PC-3 (cell line): Measurements from ENCODE around the gene FAM81A. TPM values are rescaled to one million over a fixed set of nuclear protein-coding genes. Genes with fewer than 3 reads are reported as not detected.

Experiments used
- ATAC-seq: fragments of 200-7000 bp; cut with Tn5 transposase; 2 replicates; pipeline ENCODE4 v1.9.1; 2020; ENCODE audit warnings: mild to moderate bottlenecking, moderate library complexity
- BruUV-seq: library from RNA; stranded (reverse); fragments of 400-500 nt; replicated peaks from 2 replicates; lab custom pipeline; 2021; lab: Mats Ljungman, UMichigan
- CTCF ChIA-PET: fragments of 300-600 bp; sonication (Branson Sonifier 250); formaldehyde crosslinking; loops from one replicate; lab custom pipeline; 2022; ENCODE audit warnings: antibody characterized with exemption; lab: Charles Lee
- POLR2A ChIA-PET: fragments of 300-600 bp; sonication (Branson Sonifier 250); formaldehyde crosslinking; loops from one replicate; lab custom pipeline; 2022; ENCODE audit warnings: antibody characterized with exemption; ENCODE audit not compliant: unreplicated experiment; lab: Charles Lee
- DNase-seq: peaks from one replicate; pipeline ENCODE4 v3.0.0-alpha.2; 2015
- H2AFZ ChIP-seq: fragments of 300-600 bp; sonication (generic); 2 replicates; pipeline ENCODE4 v1.6.0; 2016; ENCODE audit warnings: antibody characterized with exemption, low read length
- H3F3A ChIP-seq: fragments of 300-600 bp; sonication (generic); one replicate; pipeline ENCODE4 v1.6.0; 2017; ENCODE audit warnings: antibody characterized with exemption, low read length, control low read depth, mild to moderate bottlenecking; ENCODE audit not compliant: unreplicated experiment
- H3K27ac ChIP-seq: fragments of 300-600 bp; sonication (generic); 2 replicates; pipeline ENCODE4 v1.5.1; 2016; ENCODE audit warnings: mild to moderate bottlenecking, low read length
- H3K27me3 ChIP-seq: fragments of 300-600 bp; sonication (generic); 2 replicates; pipeline ENCODE4 v1.6.1; 2016; ENCODE audit warnings: low read length, mixed read lengths
- H3K36me3 ChIP-seq: fragments of 300-600 bp; sonication (generic); 2 replicates; pipeline ENCODE4 v1.6.1; 2016; ENCODE audit warnings: low read depth, mixed run types, low read length, mixed read lengths
- H3K4me1 ChIP-seq: fragments of 300-600 bp; sonication (generic); 2 replicates; pipeline ENCODE4 v1.5.1; 2016; ENCODE audit warnings: low read length; ENCODE audit not compliant: insufficient read depth
- H3K4me2 ChIP-seq: fragments of 300-600 bp; sonication (generic); 2 replicates; pipeline ENCODE4 v1.6.0; 2016; ENCODE audit warnings: low read length
- H3K4me3 ChIP-seq: fragments of 300-600 bp; sonication (generic); 2 replicates; pipeline ENCODE4 v1.5.1; 2016; ENCODE audit warnings: mild to moderate bottlenecking, low read length, mixed read lengths
- H3K79me2 ChIP-seq: fragments of 300-600 bp; sonication (generic); 2 replicates; pipeline ENCODE4 v1.6.1; 2017; ENCODE audit warnings: low read length, mixed read lengths
- H3K9ac ChIP-seq: fragments of 300-600 bp; sonication (generic); 2 replicates; pipeline ENCODE4 v1.6.0; 2016; ENCODE audit warnings: mild to moderate bottlenecking, low read length
- H3K9me2 ChIP-seq: fragments of 300-600 bp; sonication (generic); replicated peaks from 2 replicates; pipeline ENCODE4 v1.6.1; 2016; ENCODE audit warnings: mixed run types, low read length, mixed read lengths
- H3K9me3 ChIP-seq: fragments of 300-600 bp; sonication (generic); 2 replicates; pipeline ENCODE4 v1.6.1; 2016; ENCODE audit warnings: low read length, mixed read lengths
- H4K20me1 ChIP-seq: fragments of 300-600 bp; sonication (generic); 2 replicates; pipeline ENCODE4 v1.6.1; 2016; ENCODE audit warnings: low read length, mixed read lengths
- CTCF ChIP-seq: fragments of 300-600 bp; sonication (generic); conservative IDR thresholded peaks from 2 replicates; pipeline ENCODE4 v1.5.1; 2017; ENCODE audit warnings: antibody characterized with exemption, low read depth, mild to moderate bottlenecking, low read length
- EZH2 ChIP-seq: fragments of 300-600 bp; sonication (generic); IDR thresholded peaks from one replicate; pipeline ENCODE4 v1.6.1; 2017; ENCODE audit warnings: antibody characterized with exemption, mild to moderate bottlenecking, low read length; ENCODE audit not compliant: unreplicated experiment
- EZH2phosphoT487 ChIP-seq: fragments of 300-600 bp; sonication (generic); IDR thresholded peaks from 2 replicates; pipeline ENCODE4 v1.6.1; 2018; ENCODE audit warnings: mild to moderate bottlenecking, antibody characterized with exemption, low read length, borderline replicate concordance
- intact Hi-C: fragments of 100-400 bp; cut with micrococcal nuclease; formaldehyde crosslinking; loops from 2 replicates; pipeline ENCODE4 v1.9.0; 2023
- total RNA-seq: library from RNA; depleted of rRNA; stranded (reverse); fragments of >200 nt; gene quantifications from 2 replicates; pipeline ENCODE4 v1.2.3, GENCODE V29; 2014

The FAM81A gene
- total RNA-seq, 1 experiment from 2014 or later = 2.5 TPM

GRCh38 chr15:59561547-59561946, 123.6 kb downstream of the FAM81A start:
- H3F3A ChIP-seq = no peaks in the 10 kb centered on the region
- DNase-seq (no peak), ATAC-seq (no peak)
- H3K36me3 ChIP-seq = no peaks in the 10 kb centered on the region
- intact Hi-C loops = no loop called here
- TF ChIP-seq EZH2phosphoT487 (no peak), CTCF (no peak), EZH2 (no peak)
- POLR2A ChIA-PET = no interaction called here
- H2AFZ ChIP-seq = no peak overlapping the region
- no peak overlapping the region for H3K9ac ChIP-seq
- no peaks in the 10 kb centered on the region for H4K20me1 ChIP-seq
- no peak overlapping the region for H3K4me2 ChIP-seq
- CTCF ChIA-PET = no interaction called here
- H3K9me2 ChIP-seq = no peaks in the 10 kb centered on the region
- H3K9me3 ChIP-seq = peaks cover 5% of the 10 kb centered on the region; the same call in 1 of the 2 replicates
- H3K27me3 ChIP-seq = no peaks in the 10 kb centered on the region
- BruUV-seq = no TSS peak
- no peaks in the 10 kb centered on the region for H3K79me2 ChIP-seq
- no peak overlapping the region for H3K27ac ChIP-seq
- H3K4me1 ChIP-seq = peaks cover under 1% of the 10 kb centered on the region; the same call in 1 of the 2 replicates
- no peak overlapping the region for H3K4me3 ChIP-seq

GRCh38 chr15:59562448-59563186, 124.6 kb downstream of the FAM81A start:
- Histone ChIP-seq H3K4me1 (peaks cover 9% of the 10 kb centered on the region), H3K4me2 (no peak overlapping the region), H3K36me3 (no peaks in the 10 kb centered on the region), H4K20me1 (no peaks in the 10 kb centered on the region), H3K79me2 (no peaks in the 10 kb centered on the region), H3K27ac (no peak overlapping the region), H3K9me2 (no peaks in the 10 kb centered on the region), H2AFZ (no peak overlapping the region), H3F3A (no peaks in the 10 kb centered on the region), H3K27me3 (no peaks in the 10 kb centered on the region), H3K9ac (no peak overlapping the region), H3K4me3 (no peak overlapping the region), H3K9me3 (peaks cover 5% of the 10 kb centered on the region; the same call in 1 of the 2 replicates)
- ChIA-PET POLR2A (no interaction called here), CTCF (interaction anchor here (0.6 kb wide), 1 partner anchor 15 kb away, joined by 16 read pairs; no protein-coding TSS in a partner anchor)
- ATAC-seq = peak; percentile 35; the same call in 1 of the 2 replicates
- TF ChIP-seq CTCF (peak; percentile 49; the same call in 1 of the 2 replicates), EZH2 (no peak), EZH2phosphoT487 (no peak)
- no peak for DNase-seq
- intact Hi-C loops = loop anchor here (2.0 kb wide), 1 partner anchor 30 kb away; no protein-coding TSS in a partner anchor
- BruUV-seq = no TSS peak

GRCh38 chr15:59565299-59565698, 127.3 kb downstream of the FAM81A start:
- intact Hi-C loops = no loop called here
- Histone ChIP-seq H3K4me3 (no peak overlapping the region), H3K27me3 (no peaks in the 10 kb centered on the region), H3K9ac (no peak overlapping the region), H4K20me1 (no peaks in the 10 kb centered on the region), H3K4me1 (peaks cover 14% of the 10 kb centered on the region), H3K79me2 (no peaks in the 10 kb centered on the region), H3K36me3 (no peaks in the 10 kb centered on the region), H3K4me2 (no peak overlapping the region), H3K9me2 (no peaks in the 10 kb centered on the region), H3F3A (no peaks in the 10 kb centered on the region), H3K27ac (no peak overlapping the region), H3K9me3 (peaks cover 5% of the 10 kb centered on the region; the same call in 1 of the 2 replicates), H2AFZ (no peak overlapping the region)
- POLR2A ChIA-PET = no interaction called here
- ATAC-seq (no peak), DNase-seq (no peak)
- no TSS peak for BruUV-seq
- TF ChIP-seq EZH2phosphoT487 = no peak
- no peak for TF ChIP-seq CTCF
- TF ChIP-seq EZH2 = no peak
- CTCF ChIA-PET = no interaction called here
